Gastroesophageal sphincter (tissue), 4 donors: ENCODE measurements around the gene TNFSF11. TPM values are rescaled to one million over a fixed set of nuclear protein-coding genes. Genes with fewer than 3 reads are reported as not detected.

Experiments used
- ATAC-seq: fragments of 150-250 bp; one replicate; pipeline ENCODE4 v1.9.1; 2016; ENCODE audit warnings: mild to moderate bottlenecking, moderate library complexity
- H3K27ac ChIP-seq, 4 donors: fragments of 200-600 bp; sonication (generic) in 3 of 4; 1 replicate in 3 of 4; 2 replicates in 1 of 4; pipeline ENCODE4 v1.5.1; 2016 to 2019
- H3K27me3 ChIP-seq: fragments of 200-600 bp; sonication (generic); one replicate; pipeline ENCODE4 v1.5.1; 2019
- H3K36me3 ChIP-seq, 2 donors: fragments of 200-600 bp; sonication (generic); one replicate each; pipeline ENCODE4 v1.5.1; 2019; ENCODE audit warnings: control low read depth in 1 of 2
- H3K4me1 ChIP-seq, 3 donors: fragments of 200-600 bp; sonication (generic); 1 replicate in 2 of 3; 2 replicates in 1 of 3; pipeline ENCODE4 v1.5.1; 2016 to 2019; ENCODE audit warnings: control low read depth in 2 of 3
- H3K4me3 ChIP-seq, 2 donors: fragments of 200-600 bp; sonication (generic); one replicate each; pipeline ENCODE4 v1.5.1; 2019; ENCODE audit warnings: mild to moderate bottlenecking in 1 of 2, moderate library complexity in 1 of 2
- H3K9me3 ChIP-seq, 3 donors: fragments of 200-600 bp; sonication (generic); one replicate each; pipeline ENCODE4 v1.5.1; 2017 to 2019; ENCODE audit warnings: control low read depth in 2 of 3
- CTCF ChIP-seq, 4 experiments: fragments of 200-600 bp in 2 of 4; fragments of 450-650 bp in 2 of 4; sonication (generic) in 1 of 4; IDR thresholded peaks; one replicate each; pipeline ENCODE4 v1.5.1; 2017 to 2019; ENCODE audit warnings: antibody characterized with exemption in 4 of 4, mild to moderate bottlenecking in 2 of 4, moderate library complexity in 2 of 4
- EP300 ChIP-seq: sonication (generic); formaldehyde crosslinking; IDR thresholded peaks from one replicate; pipeline ENCODE4 v1.6.1; 2017; ENCODE audit warnings: antibody characterized with exemption, mild to moderate bottlenecking
- POLR2A ChIP-seq, 2 donors: fragments of 450-650 bp; IDR thresholded peaks; one replicate each; pipeline ENCODE4 v1.6.1; 2017; ENCODE audit warnings: antibody characterized with exemption in 2 of 2, mild to moderate bottlenecking in 2 of 2, moderate library complexity in 1 of 2
- POLR2AphosphoS5 ChIP-seq: sonication (generic); formaldehyde crosslinking; IDR thresholded peaks from one replicate; pipeline ENCODE4 v1.6.1; 2017; ENCODE audit warnings: antibody characterized with exemption
- WGBS, 2 donors: methylation state at CpG; one replicate each; pipeline ENCODE4 v1.1.5; 2018; ENCODE audit warnings: low coverage in 1 of 2; 5-methylcytosine and 5-hydroxymethylcytosine counted together
- total RNA-seq, 4 donors: library from RNA; depleted of rRNA; stranded (reverse); fragments of >200 nt; gene quantifications; one replicate each; pipeline ENCODE4 v1.1.0, GENCODE V29; 2016

TNFSF11 gene
- total RNA-seq, 4 donors from 2014 or later, result 0.59 TPM; not detected in 3

GRCh38 chr13:42638101-42638500 is 64.1 kb downstream of the TNFSF11 start:
- no peaks in the 10 kb centered on the region for H3K36me3 ChIP-seq
- ATAC-seq, result no peak
- peaks cover 0 to 10% (median 0%) of the 10 kb centered on the region in 3 donors for H3K9me3 ChIP-seq
- H3K27ac ChIP-seq, result no peak overlapping the region
- no peak overlapping the region for H3K4me3 ChIP-seq
- no peaks in the 10 kb centered on the region for H3K27me3 ChIP-seq
- TF ChIP-seq CTCF (IDR thresholded peaks at IDR 0.05), result no peak
- TF ChIP-seq POLR2A (IDR thresholded peaks at IDR 0.05), result no peak
- no peak for TF ChIP-seq EP300
- no peak for TF ChIP-seq POLR2AphosphoS5
- H3K4me1 ChIP-seq, result no peaks in the 10 kb centered on the region
- WGBS, 2 donors, result 70 to 84% methylated on average over 3 of the region's 5 CpGs

GRCh38 chr13:42638886-42639285 is 64.9 kb downstream of the TNFSF11 start:
- WGBS, 2 donors, result 80 to 89% methylated on average over 1 of the region's 1 CpG
- no peak for ATAC-seq
- TF ChIP-seq POLR2AphosphoS5 (no peak), CTCF (IDR thresholded peaks at IDR 0.05) (no peak), POLR2A (IDR thresholded peaks at IDR 0.05) (no peak), EP300 (no peak)
- Histone ChIP-seq H3K27ac (no peak overlapping the region), H3K27me3 (no peaks in the 10 kb centered on the region), H3K4me3 (no peak overlapping the region), H3K36me3 (no peaks in the 10 kb centered on the region), H3K4me1 (no peaks in the 10 kb centered on the region), H3K9me3 (peaks cover 0 to 10% (median 0%) of the 10 kb centered on the region in 3 donors)

GRCh38 chr13:42643076-42643475 is 69.1 kb downstream of the TNFSF11 start:
- no peak overlapping the region for H3K27ac ChIP-seq
- peaks cover 0 to 10% (median 0%) of the 10 kb centered on the region in 3 donors for H3K9me3 ChIP-seq
- no peak for TF ChIP-seq EP300
- TF ChIP-seq CTCF (IDR thresholded peaks at IDR 0.05), result no peak
- TF ChIP-seq POLR2A (IDR thresholded peaks at IDR 0.05), result no peak
- no peak for TF ChIP-seq POLR2AphosphoS5
- no peaks in the 10 kb centered on the region for H3K36me3 ChIP-seq
- WGBS, 2 donors, result 91% methylated on average over 6 of the region's 14 CpGs; no CpG with 5 or more reads in 1 of the 2 donors
- no peak for ATAC-seq
- H3K4me3 ChIP-seq, result no peak overlapping the region
- H3K4me1 ChIP-seq, result no peaks in the 10 kb centered on the region
- H3K27me3 ChIP-seq, result no peaks in the 10 kb centered on the region

GRCh38 chr13:42644841-42645240 is 70.9 kb downstream of the TNFSF11 start:
- Histone ChIP-seq H3K36me3 (no peaks in the 10 kb centered on the region), H3K27ac (no peak overlapping the region), H3K4me3 (no peak overlapping the region), H3K27me3 (no peaks in the 10 kb centered on the region), H3K9me3 (peaks cover 0 to 10% (median 0%) of the 10 kb centered on the region in 3 donors), H3K4me1 (no peaks in the 10 kb centered on the region)
- 87 to 91% methylated on average over 3 of the region's 3 CpGs for WGBS, 2 donors
- no peak for ATAC-seq
- TF ChIP-seq EP300, result no peak
- no peak for TF ChIP-seq POLR2A (IDR thresholded peaks at IDR 0.05)
- TF ChIP-seq CTCF (IDR thresholded peaks at IDR 0.05), result no peak
- TF ChIP-seq POLR2AphosphoS5, result no peak

- Histone ChIP-seq H3K27me3 (no peaks in the 10 kb centered on the region), H3K4me3 (no peak overlapping the region), H3K27ac (no peak overlapping the region), H3K4me1 (no peaks in the 10 kb centered on the region), H3K9me3 (peaks cover 0 to 8% (median 0%) of the 10 kb centered on the region in 3 donors), H3K36me3 (no peaks in the 10 kb centered on the region)
- WGBS, 2 donors, result 100% methylated on average over 1 of the region's 1 CpG
- TF ChIP-seq POLR2A (IDR thresholded peaks at IDR 0.05) (no peak), POLR2AphosphoS5 (no peak), CTCF (IDR thresholded peaks at IDR 0.05) (no peak), EP300 (no peak)
- no peak for ATAC-seq
Measured at GRCh38 chr13:42645717-42646116, 71.8 kb downstream of the TNFSF11 start.
